ENCODE results near the gene TAS1R3. TPM values are rescaled to one million over a fixed set of nuclear protein-coding genes. Genes with fewer than 3 reads are reported as not detected.

TAS1R3 gene
- total RNA-seq, 1 donor from 2014 or later: 0.65 TPM

- Histone ChIP-seq H3K4me3 (peak overlapping the region; percentile 93), H3K36me3 (peaks cover 30% of the 10 kb centered on the region), H3K27me3 (ENCODE audit: low read depth) (no peaks in the 10 kb centered on the region), H3K27ac (peak overlapping the region; percentile 93), H3K9me3 (no peaks in the 10 kb centered on the region), H3K4me1 (peaks cover 46% of the 10 kb centered on the region)
- DNase-seq: peak; percentile 75
- intact Hi-C loops (cut with DNase I): no loop called here
- peak in 1 of 2 donors; percentile 11 for ATAC-seq
- TF ChIP-seq CTCF (IDR thresholded peaks at IDR 0.05): no peak
Observed at GRCh38 chr1:1307261-1307922, 23.7 kb upstream of the TAS1R3 start.

GRCh38 chr1:1307923-1308755, 22.9 kb upstream of the TAS1R3 start, which contains the start of the genes ACAP3 and PUSL1:
ACAP3 (minus strand) TSS chr1:1307930; CDS start chr1:1307815, 115 bp downstream.
PUSL1 (plus strand) TSS chr1:1308597; CDS start chr1:1308644, 47 bp downstream.
- peak; percentile 16 for TF ChIP-seq CTCF (IDR thresholded peaks at IDR 0.05)
- Histone ChIP-seq H3K4me1 (peaks cover 46% of the 10 kb centered on the region), H3K36me3 (peaks cover 37% of the 10 kb centered on the region), H3K27me3 (ENCODE audit: low read depth) (no peaks in the 10 kb centered on the region), H3K27ac (peak within 1 kb of the TSS; percentile 93), H3K9me3 (no peaks in the 10 kb centered on the region), H3K4me3 (peak within 1 kb of the TSS; percentile 93)
- ATAC-seq (peak; percentile 87 to 91), DNase-seq (peak; percentile 93)
- intact Hi-C loops (cut with DNase I): no loop called here

- peak overlapping the region; percentile 93 for H3K4me3 ChIP-seq
- TF ChIP-seq CTCF (IDR thresholded peaks at IDR 0.05): no peak
- H3K4me1 ChIP-seq: peaks cover 45% of the 10 kb centered on the region
- ATAC-seq (peak; percentile 1 to 13), DNase-seq (no peak)
- H3K36me3 ChIP-seq: peaks cover 44% of the 10 kb centered on the region
- no peaks in the 10 kb centered on the region for H3K9me3 ChIP-seq
- H3K27ac ChIP-seq: peak overlapping the region; percentile 93
- H3K27me3 ChIP-seq (ENCODE audit: low read depth): no peaks in the 10 kb centered on the region
- intact Hi-C loops (cut with DNase I): no loop called here
Observed at GRCh38 chr1:1308756-1309250, 22.3 kb upstream of the TAS1R3 start.

- peaks cover 39% of the 10 kb centered on the region for H3K4me1 ChIP-seq
- H3K9me3 ChIP-seq: no peaks in the 10 kb centered on the region
- H3K4me3 ChIP-seq: peak overlapping the region; percentile 93
- no peak for TF ChIP-seq CTCF (IDR thresholded peaks at IDR 0.05)
- peaks cover 50% of the 10 kb centered on the region for H3K36me3 ChIP-seq
- peak; percentile 66 for DNase-seq
- no peak for ATAC-seq
- peak overlapping the region; percentile 93 for H3K27ac ChIP-seq
- H3K27me3 ChIP-seq (ENCODE audit: low read depth): no peaks in the 10 kb centered on the region
- intact Hi-C loops (cut with DNase I): no loop called here
Observed at GRCh38 chr1:1309251-1310108, 21.6 kb upstream of the TAS1R3 start.

- DNase-seq (no peak), ATAC-seq (no peak)
- H3K4me1 ChIP-seq: peaks cover 33% of the 10 kb centered on the region
- H3K36me3 ChIP-seq: peaks cover 56% of the 10 kb centered on the region
- peak overlapping the region; percentile 93 for H3K27ac ChIP-seq
- intact Hi-C loops (cut with DNase I): no loop called here
- H3K27me3 ChIP-seq (ENCODE audit: low read depth): no peaks in the 10 kb centered on the region
- no peak overlapping the region for H3K4me3 ChIP-seq
- no peak for TF ChIP-seq CTCF (IDR thresholded peaks at IDR 0.05)
- H3K9me3 ChIP-seq: no peaks in the 10 kb centered on the region
Observed at GRCh38 chr1:1310109-1310385, 21.0 kb upstream of the TAS1R3 start.
